CD14-positive monocyte (primary cell): Measurements from ENCODE around the gene ZNF641. TPM values are rescaled to one million over a fixed set of nuclear protein-coding genes. Genes with fewer than 3 reads are reported as not detected.

Source experiments
- DNase-seq, 3 donors: peaks; one replicate each; pipeline ENCODE4 v3.0.0-alpha.2; 2011 to 2022
- H2AFZ ChIP-seq: 2 replicates; pipeline ENCODE4 v1.6.0; 2012; ENCODE audit warnings: mild to moderate bottlenecking, low read depth, low read length, inconsistent platforms; ENCODE audit not compliant: insufficient read depth, poor library complexity, severe bottlenecking
- H3K27ac ChIP-seq, 2 donors: 1 replicate in 1 of 2; 2 replicates in 1 of 2; pipeline ENCODE4 v1.5.1; 2012 to 2013; ENCODE audit warnings: low read length in 2 of 2, control low read depth in 1 of 2, inconsistent platforms in 1 of 2, low read depth in 1 of 2, mild to moderate bottlenecking in 1 of 2
- H3K27me3 ChIP-seq, 2 donors: one replicate each; pipeline versions ENCODE4 v1.6.0 to v1.6.1; 2011 to 2013; ENCODE audit warnings: low read length in 2 of 2; ENCODE audit not compliant: control insufficient read depth in 2 of 2, insufficient read depth in 2 of 2
- H3K36me3 ChIP-seq, 2 donors: replicated peaks in 1 of 2; 1 replicate in 1 of 2; 2 replicates in 1 of 2; pipeline versions ENCODE4 v1.5.1 to v1.6.1; 2012 to 2013; ENCODE audit warnings: low read length in 2 of 2, control low read depth in 1 of 2, inconsistent platforms in 1 of 2, mild to moderate bottlenecking in 1 of 2; ENCODE audit not compliant: insufficient read depth in 2 of 2, control insufficient read depth in 1 of 2
- H3K4me1 ChIP-seq, 2 donors: 1 replicate in 1 of 2; 2 replicates in 1 of 2; pipeline versions ENCODE4 v1.5.1 to v1.6.1; 2012 to 2013; ENCODE audit warnings: low read length in 2 of 2, control low read depth in 1 of 2, inconsistent platforms in 1 of 2, mild to moderate bottlenecking in 1 of 2, moderate library complexity in 1 of 2; ENCODE audit not compliant: insufficient read depth in 2 of 2, control insufficient read depth in 1 of 2
- H3K4me2 ChIP-seq: replicated peaks from 2 replicates; pipeline ENCODE3; 2012; ENCODE audit warnings: low read length, moderate library complexity, mild to moderate bottlenecking; ENCODE audit not compliant: poor library complexity, severe bottlenecking; ENCODE audit errors: extremely low read depth
- H3K4me3 ChIP-seq, 3 experiments: fragments of 200-600 bp in 1 of 3; sonication (generic) in 1 of 3; replicated peaks in 1 of 3; 1 replicate in 2 of 3; 2 replicates in 1 of 3; pipeline ENCODE4 v1.5.1; 2011 to 2013; ENCODE audit warnings: low read length in 3 of 3, mild to moderate bottlenecking in 3 of 3, control low read depth in 2 of 3, low read depth in 2 of 3, inconsistent platforms in 1 of 3, moderate library complexity in 1 of 3
- H3K79me2 ChIP-seq: 2 replicates; pipeline ENCODE4 v1.6.0; 2012; ENCODE audit warnings: mild to moderate bottlenecking, control low read depth, inconsistent platforms, low read length, moderate library complexity; ENCODE audit not compliant: insufficient read depth
- H3K9ac ChIP-seq: 2 replicates; pipeline ENCODE4 v1.6.0; 2017; ENCODE audit warnings: low read length, mild to moderate bottlenecking; ENCODE audit not compliant: insufficient read depth, poor library complexity, severe bottlenecking
- H3K9me3 ChIP-seq, 2 donors: replicated peaks in 1 of 2; 1 replicate in 1 of 2; 2 replicates in 1 of 2; pipeline versions ENCODE4 v1.5.1 to v1.6.1; 2012 to 2013; ENCODE audit warnings: low read length in 2 of 2, control low read depth in 1 of 2; ENCODE audit not compliant: control insufficient read depth in 1 of 2, insufficient read depth in 1 of 2
- H4K20me1 ChIP-seq: 2 replicates; pipeline ENCODE4 v1.6.0; 2012; ENCODE audit warnings: mild to moderate bottlenecking, low read length, control low read depth, moderate library complexity; ENCODE audit not compliant: insufficient read depth
- H3K27ac Mint-ChIP-seq, 7 donors: one replicate each; pipeline ENCODE4 v1.8.0; 2020; ENCODE audit warnings: mild to moderate bottlenecking in 7 of 7, mixed read lengths in 7 of 7, moderate library complexity in 6 of 7, inconsistent platforms in 2 of 7
- H3K27me3 Mint-ChIP-seq, 3 donors: one replicate each; pipeline ENCODE4 v1.8.0; 2021 to 2022; ENCODE audit warnings: low read depth in 3 of 3, mild to moderate bottlenecking in 3 of 3, mixed read lengths in 3 of 3, moderate library complexity in 3 of 3, inconsistent platforms in 1 of 3
- H3K36me3 Mint-ChIP-seq, 2 donors: one replicate each; pipeline ENCODE4 v1.8.0; 2020; ENCODE audit warnings: mixed read lengths in 2 of 2, inconsistent platforms in 1 of 2, mild to moderate bottlenecking in 1 of 2
- H3K4me1 Mint-ChIP-seq: one replicate; pipeline ENCODE4 v1.8.0; 2020; ENCODE audit warnings: mild to moderate bottlenecking, mixed read lengths
- H3K4me3 Mint-ChIP-seq, 2 donors: one replicate each; pipeline ENCODE4 v1.8.0; 2020; ENCODE audit warnings: mild to moderate bottlenecking in 2 of 2, mixed read lengths in 2 of 2, moderate library complexity in 1 of 2
- H3K9me3 Mint-ChIP-seq, 7 donors: one replicate each; pipeline ENCODE4 v1.8.0; 2020 to 2022; ENCODE audit warnings: mixed read lengths in 7 of 7, mild to moderate bottlenecking in 6 of 7, moderate library complexity in 6 of 7, inconsistent platforms in 2 of 7
- WGBS: methylation state at CpG from one replicate; pipeline ENCODE4 v1.1.5; 2013; ENCODE audit warnings: missing lambda C conversion rate; ENCODE audit not compliant: insufficient coverage; 5-methylcytosine and 5-hydroxymethylcytosine counted together
- intact Hi-C, 2 donors: fragments of 100-400 bp; cut with micrococcal nuclease; formaldehyde crosslinking; loops; one replicate each; pipeline versions ENCODE4 v1.15.0 to v1.15.1; 2023
- polyA plus RNA-seq, 3 donors: library from polyadenylated mRNA; depleted of rRNA in 1 of 3; unstranded in 2 of 3; stranded (reverse) in 1 of 3; fragments of 300-500 nt in 2 of 3; fragments of >200 nt in 1 of 3; fragmentation: Illumina TruSeq in 2 of 3; gene quantifications; 1 replicate in 2 of 3; 2 replicates in 1 of 3; pipeline ENCODE4 v1.2.3, GENCODE V29; 2012 to 2021
- TF ChIP-seq, protein P1 (sequence below): fragments of 200-600 bp; IDR thresholded peaks from one replicate; pipeline ENCODE4 v1.8.0; 2022; ENCODE audit warnings: antibody characterized with exemption, mild to moderate bottlenecking

The ZNF641 gene
- polyA plus RNA-seq, 3 donors = 12.1 to 21.7 (median 12.6) TPM

DNA sequence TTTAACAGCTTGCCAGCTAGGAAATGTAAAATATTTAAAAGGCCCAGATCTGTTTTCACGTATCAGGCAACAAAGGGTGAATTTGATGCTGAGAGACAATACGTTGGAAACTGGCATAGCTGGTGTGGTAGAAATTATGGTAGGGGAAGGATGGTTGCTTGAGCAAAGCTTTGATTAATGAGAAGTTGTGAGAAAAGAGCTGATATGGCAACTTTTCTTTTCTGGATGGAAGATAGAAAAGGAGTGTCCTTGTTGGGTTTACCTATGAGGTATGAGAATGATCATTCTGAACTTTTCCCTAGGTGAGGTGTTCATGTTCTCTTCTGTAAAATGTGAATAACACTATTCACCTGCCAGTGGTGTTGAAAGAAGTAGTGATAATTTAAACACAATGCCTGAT, 34.2 kb downstream of the ZNF641 start:
- TF ChIP-seq, protein P1, sequence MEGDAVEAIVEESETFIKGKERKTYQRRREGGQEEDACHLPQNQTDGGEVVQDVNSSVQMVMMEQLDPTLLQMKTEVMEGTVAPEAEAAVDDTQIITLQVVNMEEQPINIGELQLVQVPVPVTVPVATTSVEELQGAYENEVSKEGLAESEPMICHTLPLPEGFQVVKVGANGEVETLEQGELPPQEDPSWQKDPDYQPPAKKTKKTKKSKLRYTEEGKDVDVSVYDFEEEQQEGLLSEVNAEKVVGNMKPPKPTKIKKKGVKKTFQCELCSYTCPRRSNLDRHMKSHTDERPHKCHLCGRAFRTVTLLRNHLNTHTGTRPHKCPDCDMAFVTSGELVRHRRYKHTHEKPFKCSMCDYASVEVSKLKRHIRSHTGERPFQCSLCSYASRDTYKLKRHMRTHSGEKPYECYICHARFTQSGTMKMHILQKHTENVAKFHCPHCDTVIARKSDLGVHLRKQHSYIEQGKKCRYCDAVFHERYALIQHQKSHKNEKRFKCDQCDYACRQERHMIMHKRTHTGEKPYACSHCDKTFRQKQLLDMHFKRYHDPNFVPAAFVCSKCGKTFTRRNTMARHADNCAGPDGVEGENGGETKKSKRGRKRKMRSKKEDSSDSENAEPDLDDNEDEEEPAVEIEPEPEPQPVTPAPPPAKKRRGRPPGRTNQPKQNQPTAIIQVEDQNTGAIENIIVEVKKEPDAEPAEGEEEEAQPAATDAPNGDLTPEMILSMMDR = no peak
- WGBS = 100% methylated on average over 1 of the region's 2 CpGs
- no peak overlapping the region for H3K4me3 Mint-ChIP-seq

DNA sequence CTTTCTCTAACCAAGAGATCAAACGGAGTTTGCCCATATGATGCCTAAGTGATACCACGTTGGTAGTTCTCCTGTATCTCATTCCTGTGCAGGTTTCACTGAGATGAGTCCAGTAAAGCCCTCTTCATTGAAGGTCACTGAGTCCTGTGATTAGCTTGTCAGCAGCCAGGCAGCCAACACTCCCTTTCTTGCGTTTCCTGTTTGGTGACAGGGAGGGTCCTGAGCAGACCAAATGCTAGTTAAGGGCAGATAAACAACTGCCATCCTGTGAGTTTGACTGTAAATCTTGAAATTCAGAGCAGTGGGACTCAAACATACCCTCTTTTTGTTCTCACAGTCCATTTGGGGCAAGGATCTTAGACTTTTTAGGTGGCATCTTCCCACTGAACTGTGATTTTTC, 39.4 kb downstream of the ZNF641 start:
- peaks cover 0 to 2% of the 10 kb centered on the region in 2 donors for H3K27me3 ChIP-seq
- no peak overlapping the region for H3K4me2 ChIP-seq
- H3K79me2 ChIP-seq = no peaks in the 10 kb centered on the region
- H3K4me3 Mint-ChIP-seq = no peak overlapping the region
- H3K27ac Mint-ChIP-seq = no peak overlapping the region
- H2AFZ ChIP-seq = no peak overlapping the region
- no peak for DNase-seq
- H4K20me1 ChIP-seq = no peaks in the 10 kb centered on the region
- no peaks in the 10 kb centered on the region for H3K36me3 ChIP-seq
- intact Hi-C loops = no loop called here
- H3K4me1 Mint-ChIP-seq = no peaks in the 10 kb centered on the region
- H3K9me3 ChIP-seq = peaks cover 0 to 3% of the 10 kb centered on the region in 2 donors
- no peaks in the 10 kb centered on the region for H3K4me1 ChIP-seq
- no peak overlapping the region for H3K4me3 ChIP-seq
- no peak overlapping the region for H3K9ac ChIP-seq
- TF ChIP-seq, protein P1 = no peak
- peaks cover 0 to 9% (median 4%) of the 10 kb centered on the region in 7 donors for H3K9me3 Mint-ChIP-seq
- H3K36me3 Mint-ChIP-seq = no peaks in the 10 kb centered on the region
- whole genome bisulfite sequencing = 71% methylated on average over 3 of the region's 3 CpGs
- peaks cover 2 to 8% (median 6%) of the 10 kb centered on the region in 3 donors for H3K27me3 Mint-ChIP-seq
- no peak overlapping the region for H3K27ac ChIP-seq

More for the DNA sequence above, 34.2 kb downstream of the ZNF641 start:
- H3K9ac ChIP-seq = no peak overlapping the region
- DNase-seq = no peak
- H3K4me3 ChIP-seq = no peak overlapping the region
- intact Hi-C loops = no loop called here
- Mint-ChIP-seq H3K27me3 (peaks cover 4 to 8% (median 8%) of the 10 kb centered on the region in 3 donors), H3K27ac (no peak overlapping the region), H3K36me3 (no peaks in the 10 kb centered on the region), H3K4me1 (no peaks in the 10 kb centered on the region), H3K9me3 (peaks cover 5 to 23% (median 12%) of the 10 kb centered on the region in 7 donors)
- H3K27ac ChIP-seq = no peak overlapping the region
- no peaks in the 10 kb centered on the region for H3K79me2 ChIP-seq
- H3K36me3 ChIP-seq = no peaks in the 10 kb centered on the region
- peaks cover 0 to 3% of the 10 kb centered on the region in 2 donors for H3K9me3 ChIP-seq
- no peak overlapping the region for H2AFZ ChIP-seq
- H3K27me3 ChIP-seq = peaks cover 0 to 5% of the 10 kb centered on the region in 2 donors
- H4K20me1 ChIP-seq = no peaks in the 10 kb centered on the region
- no peaks in the 10 kb centered on the region for H3K4me1 ChIP-seq
- no peak overlapping the region for H3K4me2 ChIP-seq
